ENCODE measurements around the gene VPS45. TPM values are rescaled to one million over a fixed set of nuclear protein-coding genes. Genes with fewer than 3 reads are reported as not detected.

VPS45 gene
- total and polyA plus RNA-seq, 2 donors from 2014 or later = 33.1 to 41.7 TPM

DNA sequence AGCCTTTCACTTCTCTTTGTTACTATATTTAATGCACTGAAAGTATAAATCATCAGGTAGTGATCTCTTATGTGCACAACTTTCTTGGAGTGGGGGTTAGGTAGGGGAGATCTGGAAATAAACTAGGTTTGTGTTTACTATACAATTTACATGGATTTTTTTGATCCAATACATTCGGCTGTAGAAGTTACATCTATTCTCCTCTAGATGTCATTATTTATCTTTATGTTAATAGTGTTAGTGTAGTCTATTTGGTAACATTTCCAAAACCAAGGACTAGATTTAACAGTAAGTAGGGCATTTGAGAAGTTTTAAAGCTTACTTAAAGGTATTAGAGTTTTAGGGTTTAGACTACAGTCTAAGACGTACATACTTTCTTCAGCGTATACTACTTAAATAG is 5.4 kb downstream of the VPS45 start:
- H3K27me3 ChIP-seq (ENCODE audit: control insufficient read depth, insufficient read depth, low read length) = no peaks in the 10 kb centered on the region
- H3K9ac ChIP-seq (ENCODE audit: low read length in 3 of 3) = no peak overlapping the region
- peak; percentile 37 for FAIRE-seq
- intact Hi-C loops (cut with DNase I) = loop anchor here (5.0 kb wide), 1 partner anchor 94 kb away; no protein-coding TSS in a partner anchor
- H3K36me3 ChIP-seq (ENCODE audit: control insufficient read depth in 2 of 3, insufficient read depth in 3 of 3, low read length in 3 of 3) = peaks cover 0 to 14% (median 7%) of the 10 kb centered on the region in 3 donors
- no peak overlapping the region for H3K27ac ChIP-seq (ENCODE audit: low read depth in 2 of 2, low read length in 2 of 2)
- no peaks in the 10 kb centered on the region for H3K9me3 ChIP-seq (ENCODE audit: control insufficient read depth in 2 of 3, insufficient read depth in 1 of 3, low read length in 3 of 3)
- H3K4me3 ChIP-seq (ENCODE audit: low read length in 3 of 3) = no peak overlapping the region
- peak in 2 of 5 donors; percentile 24 to 26 for DNase-seq
- TF ChIP-seq, protein P1, sequence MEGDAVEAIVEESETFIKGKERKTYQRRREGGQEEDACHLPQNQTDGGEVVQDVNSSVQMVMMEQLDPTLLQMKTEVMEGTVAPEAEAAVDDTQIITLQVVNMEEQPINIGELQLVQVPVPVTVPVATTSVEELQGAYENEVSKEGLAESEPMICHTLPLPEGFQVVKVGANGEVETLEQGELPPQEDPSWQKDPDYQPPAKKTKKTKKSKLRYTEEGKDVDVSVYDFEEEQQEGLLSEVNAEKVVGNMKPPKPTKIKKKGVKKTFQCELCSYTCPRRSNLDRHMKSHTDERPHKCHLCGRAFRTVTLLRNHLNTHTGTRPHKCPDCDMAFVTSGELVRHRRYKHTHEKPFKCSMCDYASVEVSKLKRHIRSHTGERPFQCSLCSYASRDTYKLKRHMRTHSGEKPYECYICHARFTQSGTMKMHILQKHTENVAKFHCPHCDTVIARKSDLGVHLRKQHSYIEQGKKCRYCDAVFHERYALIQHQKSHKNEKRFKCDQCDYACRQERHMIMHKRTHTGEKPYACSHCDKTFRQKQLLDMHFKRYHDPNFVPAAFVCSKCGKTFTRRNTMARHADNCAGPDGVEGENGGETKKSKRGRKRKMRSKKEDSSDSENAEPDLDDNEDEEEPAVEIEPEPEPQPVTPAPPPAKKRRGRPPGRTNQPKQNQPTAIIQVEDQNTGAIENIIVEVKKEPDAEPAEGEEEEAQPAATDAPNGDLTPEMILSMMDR (IDR thresholded peaks at IDR 0.05; ENCODE audit: borderline replicate concordance, extremely low read depth, insufficient read depth) = peak; percentile 20
- peaks cover 0 to 8% (median 3%) of the 10 kb centered on the region in 3 donors for H3K4me1 ChIP-seq (ENCODE audit: control insufficient read depth in 2 of 3, insufficient read depth in 2 of 3, low read depth in 1 of 3, low read length in 3 of 3)

DNA sequence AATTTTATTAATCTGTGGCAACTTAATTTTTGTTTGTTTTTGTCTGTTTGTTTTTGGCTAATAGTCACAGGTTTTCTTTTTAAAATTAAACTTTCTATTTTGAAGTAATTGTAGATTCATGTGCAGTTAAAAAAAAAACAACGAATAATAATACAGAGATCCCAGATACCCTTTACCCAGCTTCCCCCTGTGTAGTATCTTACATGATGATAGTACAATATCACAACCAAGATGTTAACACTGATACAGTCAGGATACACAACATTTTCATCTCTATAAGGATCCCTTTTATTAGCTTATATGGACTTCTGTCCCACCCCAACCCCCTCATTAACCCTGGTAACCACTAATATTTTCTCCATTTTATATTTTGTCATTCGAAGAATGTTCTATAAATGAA is 5.9 kb downstream of the VPS45 start:
- Histone ChIP-seq H3K9me3 (ENCODE audit: control insufficient read depth in 2 of 3, insufficient read depth in 1 of 3, low read length in 3 of 3) (no peaks in the 10 kb centered on the region), H3K4me3 (ENCODE audit: low read length in 3 of 3) (no peak overlapping the region), H3K4me1 (ENCODE audit: control insufficient read depth in 2 of 3, insufficient read depth in 2 of 3, low read depth in 1 of 3, low read length in 3 of 3) (peaks cover 0 to 7% (median 2%) of the 10 kb centered on the region in 3 donors), H3K27ac (ENCODE audit: low read depth in 2 of 2, low read length in 2 of 2) (no peak overlapping the region), H3K27me3 (ENCODE audit: control insufficient read depth, insufficient read depth, low read length) (no peaks in the 10 kb centered on the region), H3K36me3 (ENCODE audit: control insufficient read depth in 2 of 3, insufficient read depth in 3 of 3, low read length in 3 of 3) (peaks cover 0 to 18% (median 7%) of the 10 kb centered on the region in 3 donors), H3K9ac (ENCODE audit: low read length in 3 of 3) (no peak overlapping the region)
- TF ChIP-seq, protein P1 (IDR thresholded peaks at IDR 0.05; ENCODE audit: borderline replicate concordance, extremely low read depth, insufficient read depth) = no peak
- DNase-seq = no peak
- intact Hi-C loops (cut with DNase I) = loop anchor here (5.0 kb wide), 1 partner anchor 94 kb away; no protein-coding TSS in a partner anchor
- no peak for FAIRE-seq

DNA sequence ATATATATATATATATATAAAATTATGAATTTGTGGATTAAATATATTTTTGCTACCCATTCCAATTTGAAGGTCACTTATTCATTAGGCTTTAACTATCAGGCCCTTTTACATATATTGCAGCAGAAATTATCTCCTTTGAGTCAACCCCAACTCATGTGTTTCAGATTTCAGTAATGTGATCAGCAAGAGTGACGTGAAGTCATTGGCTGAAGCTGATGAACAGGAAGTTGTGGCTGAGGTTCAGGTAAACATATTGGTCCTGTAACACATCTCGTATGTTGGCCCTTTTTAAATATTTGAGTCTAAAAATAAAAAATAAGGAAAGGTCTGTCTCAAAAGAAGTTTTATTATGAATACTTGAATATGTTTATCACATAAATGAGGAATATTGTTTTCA is 8.5 kb downstream of the VPS45 start:
- Histone ChIP-seq H3K27ac (ENCODE audit: low read depth in 2 of 2, low read length in 2 of 2) (no peak overlapping the region), H3K4me1 (ENCODE audit: control insufficient read depth in 2 of 3, insufficient read depth in 2 of 3, low read depth in 1 of 3, low read length in 3 of 3) (no peaks in the 10 kb centered on the region), H3K4me3 (ENCODE audit: low read length in 3 of 3) (no peak overlapping the region), H3K27me3 (ENCODE audit: control insufficient read depth, insufficient read depth, low read length) (no peaks in the 10 kb centered on the region), H3K9ac (ENCODE audit: low read length in 3 of 3) (no peak overlapping the region), H3K36me3 (ENCODE audit: control insufficient read depth in 2 of 3, insufficient read depth in 3 of 3, low read length in 3 of 3) (peaks cover 0 to 18% (median 4%) of the 10 kb centered on the region in 3 donors), H3K9me3 (ENCODE audit: control insufficient read depth in 2 of 3, insufficient read depth in 1 of 3, low read length in 3 of 3) (no peaks in the 10 kb centered on the region)
- intact Hi-C loops (cut with DNase I) = no loop called here
- TF ChIP-seq, protein P1 (IDR thresholded peaks at IDR 0.05; ENCODE audit: borderline replicate concordance, extremely low read depth, insufficient read depth) = no peak
- FAIRE-seq (no peak), DNase-seq (no peak)

DNA sequence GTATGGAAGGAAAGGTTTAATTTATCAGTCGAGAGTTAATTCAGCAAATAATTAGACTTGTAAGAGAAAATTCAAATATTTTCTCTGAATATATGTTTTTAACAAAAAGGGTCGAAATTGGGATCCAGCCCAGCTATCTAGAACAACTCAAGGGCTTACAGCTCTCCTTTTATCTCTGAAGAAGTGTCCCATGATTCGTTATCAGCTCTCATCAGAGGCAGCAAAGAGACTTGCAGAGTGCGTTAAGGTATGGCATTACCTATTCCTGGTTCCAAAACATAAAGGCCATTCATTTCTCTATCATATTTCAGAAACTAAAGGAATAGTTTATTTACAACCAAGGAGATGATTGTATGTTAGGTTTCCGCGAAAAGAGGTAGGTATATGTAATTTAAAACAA is 9.4 kb downstream of the VPS45 start:
- peaks cover 0 to 24% (median 8%) of the 10 kb centered on the region in 3 donors for H3K36me3 ChIP-seq (ENCODE audit: control insufficient read depth in 2 of 3, insufficient read depth in 3 of 3, low read length in 3 of 3)
- FAIRE-seq = no peak
- intact Hi-C loops (cut with DNase I) = no loop called here

More for the DNA sequence above, 9.4 kb downstream of the VPS45 start:
- no peak overlapping the region for H3K27ac ChIP-seq (ENCODE audit: low read depth in 2 of 2, low read length in 2 of 2)
- no peak overlapping the region for H3K9ac ChIP-seq (ENCODE audit: low read length in 3 of 3)
- no peaks in the 10 kb centered on the region for H3K9me3 ChIP-seq (ENCODE audit: control insufficient read depth in 2 of 3, insufficient read depth in 1 of 3, low read length in 3 of 3)
- H3K4me1 ChIP-seq (ENCODE audit: control insufficient read depth in 2 of 3, insufficient read depth in 2 of 3, low read depth in 1 of 3, low read length in 3 of 3) = no peaks in the 10 kb centered on the region
- DNase-seq = no peak
- H3K27me3 ChIP-seq (ENCODE audit: control insufficient read depth, insufficient read depth, low read length) = no peaks in the 10 kb centered on the region
- no peak overlapping the region for H3K4me3 ChIP-seq (ENCODE audit: low read length in 3 of 3)
- TF ChIP-seq, protein P1 (IDR thresholded peaks at IDR 0.05; ENCODE audit: borderline replicate concordance, extremely low read depth, insufficient read depth) = no peak

All from kidney (tissue), 14 donors.